GM23338 (cell line): ENCODE data around the gene ARHGAP42.

ENCODE experiments used
- EZH2 ChIP-seq: fragments of 200-600 bp; sonication (generic); IDR thresholded peaks from one replicate; pipeline ENCODE4 v1.8.0; 2017; ENCODE audit warnings: antibody characterized with exemption, mild to moderate bottlenecking, low read depth; ENCODE audit not compliant: unreplicated experiment
- EZH2phosphoT487 ChIP-seq: fragments of 200-600 bp; sonication (generic); IDR thresholded peaks from one replicate; pipeline ENCODE4 v1.8.1; 2018; ENCODE audit warnings: antibody characterized with exemption; ENCODE audit not compliant: unreplicated experiment
- JUNB ChIP-seq: IDR thresholded peaks from one replicate; pipeline ENCODE4 v1.6.1; 2016; ENCODE audit warnings: antibody characterized with exemption; ENCODE audit not compliant: unreplicated experiment
- POLR2AphosphoS5 ChIP-seq: IDR thresholded peaks from 2 replicates; pipeline ENCODE4 v1.6.1; 2016; ENCODE audit warnings: antibody characterized with exemption, low read depth
- STAT1 ChIP-seq: IDR thresholded peaks from one replicate; pipeline ENCODE4 v1.6.1; 2016; ENCODE audit warnings: antibody characterized with exemption; ENCODE audit not compliant: unreplicated experiment
- ZNF331 ChIP-seq: fragments of 250-450 bp; sonication (Bioruptor Pico); IDR thresholded peaks from 2 replicates; pipeline ENCODE4 v1.5.0; 2020; ENCODE audit warnings: low read depth, mild to moderate bottlenecking, moderate library complexity
- TF ChIP-seq, protein P1 (sequence below), 2 experiments: fragments of 200-600 bp in 1 of 2; sonication (generic) in 1 of 2; conservative IDR thresholded peaks; 2 replicates each; pipeline versions ENCODE4 v1.5.1 to v1.6.1; 2016 to 2017; ENCODE audit warnings: antibody characterized with exemption in 2 of 2, low read depth in 2 of 2, mild to moderate bottlenecking in 2 of 2, moderate library complexity in 1 of 2
- TF ChIP-seq, protein P2 (sequence below): fragments of 250-450 bp; sonication (Bioruptor Pico); IDR thresholded peaks from 2 replicates; pipeline ENCODE4 v1.5.0; 2020; ENCODE audit warnings: mild to moderate bottlenecking, moderate library complexity
- TF ChIP-seq, protein P3 (sequence below): IDR thresholded peaks from one replicate; pipeline ENCODE4 v1.6.1; 2018; ENCODE audit warnings: antibody characterized with exemption; ENCODE audit not compliant: unreplicated experiment

DNA sequence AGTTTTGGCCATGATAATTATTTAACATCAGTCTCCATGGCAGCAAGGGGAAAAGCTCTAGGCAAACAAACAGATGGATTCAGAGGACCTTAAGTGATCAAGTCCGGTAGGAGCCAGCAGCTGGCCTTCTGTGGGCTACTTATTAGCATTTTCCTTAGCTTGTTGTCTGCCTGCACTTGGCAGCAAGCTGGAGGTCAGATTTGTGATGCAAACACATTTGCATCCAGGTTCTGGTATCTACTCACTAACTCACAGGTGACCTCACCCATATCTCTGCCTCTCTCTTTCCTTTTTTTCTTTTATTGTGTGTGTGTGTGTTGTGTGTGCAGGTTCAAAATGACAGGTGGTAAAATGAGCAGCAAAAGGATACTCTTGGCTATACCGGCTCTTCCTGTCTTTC lies 32.3 kb downstream of the ARHGAP42 start:
- TF ChIP-seq, protein P1, sequence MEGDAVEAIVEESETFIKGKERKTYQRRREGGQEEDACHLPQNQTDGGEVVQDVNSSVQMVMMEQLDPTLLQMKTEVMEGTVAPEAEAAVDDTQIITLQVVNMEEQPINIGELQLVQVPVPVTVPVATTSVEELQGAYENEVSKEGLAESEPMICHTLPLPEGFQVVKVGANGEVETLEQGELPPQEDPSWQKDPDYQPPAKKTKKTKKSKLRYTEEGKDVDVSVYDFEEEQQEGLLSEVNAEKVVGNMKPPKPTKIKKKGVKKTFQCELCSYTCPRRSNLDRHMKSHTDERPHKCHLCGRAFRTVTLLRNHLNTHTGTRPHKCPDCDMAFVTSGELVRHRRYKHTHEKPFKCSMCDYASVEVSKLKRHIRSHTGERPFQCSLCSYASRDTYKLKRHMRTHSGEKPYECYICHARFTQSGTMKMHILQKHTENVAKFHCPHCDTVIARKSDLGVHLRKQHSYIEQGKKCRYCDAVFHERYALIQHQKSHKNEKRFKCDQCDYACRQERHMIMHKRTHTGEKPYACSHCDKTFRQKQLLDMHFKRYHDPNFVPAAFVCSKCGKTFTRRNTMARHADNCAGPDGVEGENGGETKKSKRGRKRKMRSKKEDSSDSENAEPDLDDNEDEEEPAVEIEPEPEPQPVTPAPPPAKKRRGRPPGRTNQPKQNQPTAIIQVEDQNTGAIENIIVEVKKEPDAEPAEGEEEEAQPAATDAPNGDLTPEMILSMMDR (conservative IDR thresholded peaks at IDR 0.05; ENCODE audit: low read depth in 2 of 2) = no peak
- TF ChIP-seq EZH2phosphoT487 (no peak), EZH2 (no peak), POLR2AphosphoS5 (no peak), JUNB (no peak), ZNF331 (CRISPR knock-in tag) (no peak), STAT1 (no peak)
- TF ChIP-seq, protein P2, sequence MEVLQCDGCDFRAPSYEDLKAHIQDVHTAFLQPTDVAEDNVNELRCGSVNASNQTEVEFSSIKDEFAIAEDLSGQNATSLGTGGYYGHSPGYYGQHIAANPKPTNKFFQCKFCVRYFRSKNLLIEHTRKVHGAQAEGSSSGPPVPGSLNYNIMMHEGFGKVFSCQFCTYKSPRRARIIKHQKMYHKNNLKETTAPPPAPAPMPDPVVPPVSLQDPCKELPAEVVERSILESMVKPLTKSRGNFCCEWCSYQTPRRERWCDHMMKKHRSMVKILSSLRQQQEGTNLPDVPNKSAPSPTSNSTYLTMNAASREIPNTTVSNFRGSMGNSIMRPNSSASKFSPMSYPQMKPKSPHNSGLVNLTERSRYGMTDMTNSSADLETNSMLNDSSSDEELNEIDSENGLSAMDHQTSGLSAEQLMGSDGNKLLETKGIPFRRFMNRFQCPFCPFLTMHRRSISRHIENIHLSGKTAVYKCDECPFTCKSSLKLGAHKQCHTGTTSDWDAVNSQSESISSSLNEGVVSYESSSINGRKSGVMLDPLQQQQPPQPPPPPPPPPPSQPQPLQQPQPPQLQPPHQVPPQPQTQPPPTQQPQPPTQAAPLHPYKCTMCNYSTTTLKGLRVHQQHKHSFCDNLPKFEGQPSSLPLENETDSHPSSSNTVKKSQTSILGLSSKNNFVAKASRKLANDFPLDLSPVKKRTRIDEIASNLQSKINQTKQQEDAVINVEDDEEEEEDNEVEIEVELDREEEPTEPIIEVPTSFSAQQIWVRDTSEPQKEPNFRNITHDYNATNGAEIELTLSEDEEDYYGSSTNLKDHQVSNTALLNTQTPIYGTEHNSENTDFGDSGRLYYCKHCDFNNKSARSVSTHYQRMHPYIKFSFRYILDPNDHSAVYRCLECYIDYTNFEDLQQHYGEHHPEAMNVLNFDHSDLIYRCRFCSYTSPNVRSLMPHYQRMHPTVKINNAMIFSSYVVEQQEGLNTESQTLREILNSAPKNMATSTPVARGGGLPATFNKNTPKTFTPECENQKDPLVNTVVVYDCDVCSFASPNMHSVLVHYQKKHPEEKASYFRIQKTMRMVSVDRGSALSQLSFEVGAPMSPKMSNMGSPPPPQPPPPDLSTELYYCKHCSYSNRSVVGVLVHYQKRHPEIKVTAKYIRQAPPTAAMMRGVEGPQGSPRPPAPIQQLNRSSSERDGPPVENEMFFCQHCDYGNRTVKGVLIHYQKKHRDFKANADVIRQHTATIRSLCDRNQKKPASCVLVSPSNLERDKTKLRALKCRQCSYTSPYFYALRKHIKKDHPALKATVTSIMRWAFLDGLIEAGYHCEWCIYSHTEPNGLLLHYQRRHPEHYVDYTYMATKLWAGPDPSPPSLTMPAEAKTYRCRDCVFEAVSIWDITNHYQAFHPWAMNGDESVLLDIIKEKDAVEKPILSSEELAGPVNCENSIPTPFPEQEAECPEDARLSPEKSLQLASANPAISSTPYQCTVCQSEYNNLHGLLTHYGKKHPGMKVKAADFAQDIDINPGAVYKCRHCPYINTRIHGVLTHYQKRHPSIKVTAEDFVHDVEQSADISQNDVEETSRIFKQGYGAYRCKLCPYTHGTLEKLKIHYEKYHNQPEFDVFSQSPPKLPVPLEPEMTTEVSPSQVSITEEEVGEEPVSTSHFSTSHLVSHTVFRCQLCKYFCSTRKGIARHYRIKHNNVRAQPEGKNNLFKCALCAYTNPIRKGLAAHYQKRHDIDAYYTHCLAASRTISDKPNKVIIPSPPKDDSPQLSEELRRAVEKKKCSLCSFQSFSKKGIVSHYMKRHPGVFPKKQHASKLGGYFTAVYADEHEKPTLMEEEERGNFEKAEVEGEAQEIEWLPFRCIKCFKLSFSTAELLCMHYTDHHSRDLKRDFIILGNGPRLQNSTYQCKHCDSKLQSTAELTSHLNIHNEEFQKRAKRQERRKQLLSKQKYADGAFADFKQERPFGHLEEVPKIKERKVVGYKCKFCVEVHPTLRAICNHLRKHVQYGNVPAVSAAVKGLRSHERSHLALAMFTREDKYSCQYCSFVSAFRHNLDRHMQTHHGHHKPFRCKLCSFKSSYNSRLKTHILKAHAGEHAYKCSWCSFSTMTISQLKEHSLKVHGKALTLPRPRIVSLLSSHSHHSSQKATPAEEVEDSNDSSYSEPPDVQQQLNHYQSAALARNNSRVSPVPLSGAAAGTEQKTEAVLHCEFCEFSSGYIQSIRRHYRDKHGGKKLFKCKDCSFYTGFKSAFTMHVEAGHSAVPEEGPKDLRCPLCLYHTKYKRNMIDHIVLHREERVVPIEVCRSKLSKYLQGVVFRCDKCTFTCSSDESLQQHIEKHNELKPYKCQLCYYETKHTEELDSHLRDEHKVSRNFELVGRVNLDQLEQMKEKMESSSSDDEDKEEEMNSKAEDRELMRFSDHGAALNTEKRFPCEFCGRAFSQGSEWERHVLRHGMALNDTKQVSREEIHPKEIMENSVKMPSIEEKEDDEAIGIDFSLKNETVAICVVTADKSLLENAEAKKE = peak; percentile 97
- TF ChIP-seq, protein P3, sequence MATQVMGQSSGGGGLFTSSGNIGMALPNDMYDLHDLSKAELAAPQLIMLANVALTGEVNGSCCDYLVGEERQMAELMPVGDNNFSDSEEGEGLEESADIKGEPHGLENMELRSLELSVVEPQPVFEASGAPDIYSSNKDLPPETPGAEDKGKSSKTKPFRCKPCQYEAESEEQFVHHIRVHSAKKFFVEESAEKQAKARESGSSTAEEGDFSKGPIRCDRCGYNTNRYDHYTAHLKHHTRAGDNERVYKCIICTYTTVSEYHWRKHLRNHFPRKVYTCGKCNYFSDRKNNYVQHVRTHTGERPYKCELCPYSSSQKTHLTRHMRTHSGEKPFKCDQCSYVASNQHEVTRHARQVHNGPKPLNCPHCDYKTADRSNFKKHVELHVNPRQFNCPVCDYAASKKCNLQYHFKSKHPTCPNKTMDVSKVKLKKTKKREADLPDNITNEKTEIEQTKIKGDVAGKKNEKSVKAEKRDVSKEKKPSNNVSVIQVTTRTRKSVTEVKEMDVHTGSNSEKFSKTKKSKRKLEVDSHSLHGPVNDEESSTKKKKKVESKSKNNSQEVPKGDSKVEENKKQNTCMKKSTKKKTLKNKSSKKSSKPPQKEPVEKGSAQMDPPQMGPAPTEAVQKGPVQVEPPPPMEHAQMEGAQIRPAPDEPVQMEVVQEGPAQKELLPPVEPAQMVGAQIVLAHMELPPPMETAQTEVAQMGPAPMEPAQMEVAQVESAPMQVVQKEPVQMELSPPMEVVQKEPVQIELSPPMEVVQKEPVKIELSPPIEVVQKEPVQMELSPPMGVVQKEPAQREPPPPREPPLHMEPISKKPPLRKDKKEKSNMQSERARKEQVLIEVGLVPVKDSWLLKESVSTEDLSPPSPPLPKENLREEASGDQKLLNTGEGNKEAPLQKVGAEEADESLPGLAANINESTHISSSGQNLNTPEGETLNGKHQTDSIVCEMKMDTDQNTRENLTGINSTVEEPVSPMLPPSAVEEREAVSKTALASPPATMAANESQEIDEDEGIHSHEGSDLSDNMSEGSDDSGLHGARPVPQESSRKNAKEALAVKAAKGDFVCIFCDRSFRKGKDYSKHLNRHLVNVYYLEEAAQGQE = no peak
